GM12865 (cell line): ENCODE measurements around the gene EFEMP1.

Source experiments
- DNase-seq: peaks from one replicate; pipeline ENCODE4 v3.0.0; 2010; ENCODE audit warnings: low read depth
- H3K4me3 ChIP-seq: 2 replicates; pipeline ENCODE4 v1.5.1; 2011; ENCODE audit warnings: mild to moderate bottlenecking, low read depth, low read length, control low read depth
- CTCF ChIP-seq: IDR thresholded peaks from 2 replicates; pipeline ENCODE4 v1.5.1; 2011; ENCODE audit warnings: low read length, control low read depth, low read depth, inconsistent platforms; ENCODE audit not compliant: insufficient read depth; ENCODE audit errors: missing control alignments

Gene EFEMP1

GRCh38 chr2:55949613-55950012 is 26.0 kb upstream of the EFEMP1 start:
- no peak overlapping the region for H3K4me3 ChIP-seq
- no peak for DNase-seq
- no peak for TF ChIP-seq CTCF

- DNase-seq: no peak
- H3K4me3 ChIP-seq: no peak overlapping the region
- no peak for TF ChIP-seq CTCF
Measured at GRCh38 chr2:55949211-55949610, 25.6 kb upstream of the EFEMP1 start.

GRCh38 chr2:55948176-55948923 is 24.8 kb upstream of the EFEMP1 start:
- DNase-seq: no peak
- no peak overlapping the region for H3K4me3 ChIP-seq
- no peak for TF ChIP-seq CTCF

DNA sequence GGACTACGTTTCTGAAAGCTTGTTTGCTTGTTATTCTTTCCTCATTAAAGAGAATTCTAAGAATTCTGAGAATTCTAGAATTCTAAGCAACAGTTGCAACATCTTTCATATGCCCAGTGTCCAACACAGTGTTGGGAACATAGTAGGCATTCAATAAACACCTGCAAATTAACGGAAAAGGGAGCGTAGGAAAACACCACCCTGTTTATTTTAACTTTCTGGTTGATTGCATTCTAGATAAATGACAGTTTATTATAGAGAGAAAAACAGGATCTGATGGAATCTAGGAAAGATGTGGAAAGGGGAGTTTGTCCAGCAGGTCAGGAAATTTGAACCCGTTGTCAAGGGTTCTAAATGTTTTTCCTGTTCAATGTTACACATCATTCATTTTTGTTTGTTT is 24.2 kb upstream of the EFEMP1 start:
- TF ChIP-seq CTCF: no peak
- DNase-seq: no peak
- no peak overlapping the region for H3K4me3 ChIP-seq

DNA sequence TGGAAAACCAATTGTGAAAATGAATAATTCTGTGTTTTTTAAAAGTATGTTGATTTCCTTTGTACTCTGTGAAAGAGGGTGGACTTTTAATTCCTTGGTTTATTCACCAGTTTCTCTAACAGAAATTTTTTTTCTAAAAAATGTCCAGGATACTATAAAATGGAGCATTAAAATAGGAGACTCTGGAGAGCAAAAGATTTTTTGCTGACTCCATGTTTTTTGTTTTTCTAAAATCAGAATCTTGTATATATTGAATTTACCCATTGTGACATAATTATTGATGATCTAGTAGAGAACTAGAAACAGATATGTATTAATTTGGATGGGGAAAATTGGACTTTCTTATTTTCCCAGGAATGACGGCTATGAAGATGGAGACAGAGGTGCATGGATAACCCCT is 23.2 kb upstream of the EFEMP1 start:
- DNase-seq: no peak
- H3K4me3 ChIP-seq: no peak overlapping the region
- TF ChIP-seq CTCF: no peak

DNA sequence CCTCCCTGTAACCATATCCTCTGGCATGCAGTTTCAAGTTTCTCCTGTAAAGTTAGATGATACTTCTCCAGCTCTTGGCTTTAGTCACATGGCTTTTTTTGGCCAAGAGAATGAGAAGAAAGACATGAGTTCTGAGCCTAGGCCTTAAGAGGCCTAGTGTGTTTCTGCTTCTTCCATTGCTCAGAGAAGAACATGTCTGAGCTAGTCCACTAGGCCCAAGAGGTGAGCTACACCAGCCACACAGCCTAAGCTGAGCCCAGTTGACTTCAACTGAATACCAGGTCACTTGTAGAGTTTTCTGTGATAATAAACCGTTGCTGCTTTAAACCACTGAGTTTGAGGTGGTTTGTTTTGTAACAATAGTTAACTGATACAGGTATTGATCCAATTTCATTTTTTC is 19.9 kb upstream of the EFEMP1 start:
- H3K4me3 ChIP-seq: no peak overlapping the region
- TF ChIP-seq CTCF: no peak
- no peak for DNase-seq

DNA sequence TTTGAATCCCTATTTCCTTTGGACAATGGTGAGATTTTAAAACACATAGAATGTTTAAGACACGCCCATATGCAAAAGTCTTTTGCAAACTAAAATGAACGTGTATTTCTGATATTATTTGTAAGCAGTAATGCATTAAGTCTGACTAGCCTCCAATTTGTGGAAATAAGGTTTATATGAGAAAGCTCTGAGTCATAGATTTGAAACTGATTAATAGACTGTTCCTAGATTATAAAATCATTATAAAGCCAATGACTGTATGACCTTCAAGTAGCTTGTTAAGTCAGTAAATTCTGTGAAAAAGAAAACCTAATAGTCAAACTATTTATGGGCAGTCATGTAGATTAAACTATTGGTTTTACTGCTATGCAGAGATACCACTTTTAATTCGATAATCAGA is 12.8 kb upstream of the EFEMP1 start:
- H3K4me3 ChIP-seq: no peak overlapping the region
- DNase-seq: no peak
- TF ChIP-seq CTCF: no peak
